Activated T-helper 1 cell treated with anti-CD3 and anti-CD28 coated beads, Interleukin-12 subunit alpha, Interleukin-12 subunit beta, Interleukin-2, Interleukin-4 antibody, amounts not matched to agents 30 ng/mL and 10 ng/mL and 1 ng/mL, durations not matched to agents 14 hours and 24 hours and 36 hours (primary cell): Measurements from ENCODE around the gene ADAM33. TPM values are rescaled to one million over a fixed set of nuclear protein-coding genes. Genes with fewer than 3 reads are reported as not detected.

Experiments used
- DNase-seq: peaks from one replicate; pipeline ENCODE4 v3.0.0; 2021; ENCODE audit warnings: low spot score
- H3K27ac Mint-ChIP-seq: one replicate; pipeline ENCODE4 v1.8.0; 2021; ENCODE audit warnings: mild to moderate bottlenecking, mixed read lengths
- H3K27me3 Mint-ChIP-seq: one replicate; pipeline ENCODE4 v1.8.0; 2022; ENCODE audit warnings: mild to moderate bottlenecking, moderate library complexity, mixed read lengths; ENCODE audit not compliant: insufficient read depth
- H3K36me3 Mint-ChIP-seq: one replicate; pipeline ENCODE4 v1.8.0; 2021; ENCODE audit warnings: low read depth, mixed read lengths
- H3K4me1 Mint-ChIP-seq: one replicate; pipeline ENCODE4 v1.8.0; 2021; ENCODE audit warnings: low read depth, mixed read lengths
- H3K4me3 Mint-ChIP-seq: one replicate; pipeline ENCODE4 v1.8.0; 2021; ENCODE audit warnings: mild to moderate bottlenecking, moderate library complexity, mixed read lengths
- H3K9me3 Mint-ChIP-seq: one replicate; pipeline ENCODE4 v1.8.0; 2021; ENCODE audit warnings: mixed read lengths
- intact Hi-C: fragments of 100-400 bp; cut with micrococcal nuclease; formaldehyde crosslinking; loops from one replicate; pipeline ENCODE4 v1.15.1; 2024
- total RNA-seq: library from RNA; stranded (reverse); gene quantifications from 2 replicates; pipeline ENCODE4 v1.2.3, GENCODE V29; 2022

Gene ADAM33
- total RNA-seq, 1 donor from 2014 or later = not detected

DNA sequence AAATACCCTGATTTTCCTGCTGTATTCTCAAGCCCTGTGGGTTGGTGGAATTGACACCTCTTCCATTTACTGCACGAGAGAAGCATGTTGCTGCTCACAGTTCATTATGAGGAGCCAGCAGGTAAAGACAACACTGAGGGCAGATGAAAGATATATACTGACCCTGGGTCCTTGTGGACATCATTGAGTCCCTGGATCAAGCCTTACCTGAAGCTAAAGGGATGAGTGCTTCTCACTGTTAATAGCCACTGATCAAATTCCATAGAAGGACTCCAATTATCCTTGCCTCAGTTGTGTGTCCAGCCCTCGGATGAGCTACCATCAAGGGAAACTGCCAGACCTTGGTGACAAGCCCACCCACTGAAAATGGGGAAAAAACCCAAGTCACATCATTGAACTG, 38.3 kb upstream of the ADAM33 start:
- no peak overlapping the region for H3K27ac Mint-ChIP-seq
- DNase-seq = no peak
- H3K4me3 Mint-ChIP-seq = no peak overlapping the region
- H3K9me3 Mint-ChIP-seq = no peaks in the 10 kb centered on the region
- peaks cover 12% of the 10 kb centered on the region for H3K27me3 Mint-ChIP-seq
- intact Hi-C loops = no loop called here
- H3K36me3 Mint-ChIP-seq = no peaks in the 10 kb centered on the region
- H3K4me1 Mint-ChIP-seq = peaks cover 12% of the 10 kb centered on the region

DNA sequence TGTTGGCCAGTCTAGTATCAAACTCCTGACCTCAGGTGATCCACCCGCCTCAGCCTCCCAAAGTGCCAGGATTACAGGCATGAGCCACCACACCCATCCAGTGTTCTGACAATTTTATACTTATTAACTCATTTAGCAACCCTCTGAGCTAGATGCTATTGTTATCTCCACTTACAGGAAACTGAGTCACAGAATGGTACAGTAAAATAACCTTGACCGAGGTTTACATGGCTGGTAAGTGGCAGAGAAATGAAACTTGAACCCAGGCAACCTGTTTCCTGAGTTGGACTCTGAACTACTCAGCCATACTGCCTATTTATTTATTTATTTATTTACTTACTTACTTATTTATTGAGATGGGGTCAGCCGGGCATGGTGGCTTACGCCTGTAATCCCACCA, 37.2 kb upstream of the ADAM33 start:
- peaks cover 12% of the 10 kb centered on the region for H3K4me1 Mint-ChIP-seq
- H3K36me3 Mint-ChIP-seq = no peaks in the 10 kb centered on the region
- no peak overlapping the region for H3K4me3 Mint-ChIP-seq
- H3K27ac Mint-ChIP-seq = no peak overlapping the region
- H3K27me3 Mint-ChIP-seq = peaks cover 14% of the 10 kb centered on the region
- H3K9me3 Mint-ChIP-seq = no peaks in the 10 kb centered on the region
- no peak for DNase-seq
- intact Hi-C loops = no loop called here

DNA sequence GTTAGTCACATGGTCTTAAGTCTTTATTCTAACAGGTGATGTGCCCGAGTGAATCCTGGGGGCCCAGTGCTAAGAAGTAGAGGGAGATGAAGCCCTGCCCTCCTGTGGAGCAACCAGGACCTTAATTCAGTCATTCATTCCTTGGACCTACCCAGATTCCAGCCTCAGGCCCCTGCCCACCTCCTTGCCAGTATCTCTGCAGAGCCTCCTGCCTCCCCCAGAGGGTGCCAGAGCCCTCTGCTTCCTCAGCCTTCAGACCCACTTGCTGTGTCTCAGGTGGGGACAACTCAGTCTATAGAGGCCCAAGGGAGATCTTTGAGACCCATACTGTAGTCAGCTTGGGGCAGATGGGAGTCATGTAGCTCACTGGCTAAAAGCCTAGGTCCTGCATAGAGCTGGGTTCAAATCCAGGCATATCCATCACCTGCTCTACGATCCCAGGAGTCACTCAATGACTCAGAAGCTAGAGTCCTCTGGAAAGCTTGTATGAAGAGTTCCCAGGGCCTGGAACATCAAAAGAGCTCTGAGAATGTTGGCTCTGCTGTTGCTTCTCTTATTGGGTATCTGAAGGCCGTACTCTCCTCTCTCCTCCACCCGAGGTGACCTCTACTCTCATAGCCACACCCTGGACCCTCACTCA, 34.5 kb upstream of the ADAM33 start:
- H3K36me3 Mint-ChIP-seq = no peaks in the 10 kb centered on the region
- peaks cover 14% of the 10 kb centered on the region for H3K27me3 Mint-ChIP-seq
- intact Hi-C loops = no loop called here
- DNase-seq = no peak
- no peak overlapping the region for H3K27ac Mint-ChIP-seq
- peaks cover 12% of the 10 kb centered on the region for H3K4me1 Mint-ChIP-seq
- no peaks in the 10 kb centered on the region for H3K9me3 Mint-ChIP-seq
- H3K4me3 Mint-ChIP-seq = no peak overlapping the region

GRCh38 chr20:3714092-3714491, 32.3 kb upstream of the ADAM33 start:
- no peaks in the 10 kb centered on the region for H3K36me3 Mint-ChIP-seq
- H3K9me3 Mint-ChIP-seq = no peaks in the 10 kb centered on the region
- intact Hi-C loops = no loop called here
- DNase-seq = no peak
- H3K4me3 Mint-ChIP-seq = no peak overlapping the region
- no peaks in the 10 kb centered on the region for H3K4me1 Mint-ChIP-seq
- no peak overlapping the region for H3K27ac Mint-ChIP-seq
- peaks cover 10% of the 10 kb centered on the region for H3K27me3 Mint-ChIP-seq

- Mint-ChIP-seq H3K36me3 (no peaks in the 10 kb centered on the region), H3K4me3 (no peak within 1 kb of the TSS), H3K27ac (no peak within 1 kb of the TSS), H3K27me3 (peaks cover 12% of the 10 kb centered on the region), H3K9me3 (no peaks in the 10 kb centered on the region), H3K4me1 (no peaks in the 10 kb centered on the region)
- DNase-seq = no peak
- intact Hi-C loops = no loop called here
Observed at GRCh38 chr20:3712279-3712873, 30.6 kb upstream of the ADAM33 start, which contains the start of gene SIGLEC1. Gene SIGLEC1, minus strand, starts transcription at chr20:3712600. Its CDS starts 5,472 bp downstream, at chr20:3707128.

DNA sequence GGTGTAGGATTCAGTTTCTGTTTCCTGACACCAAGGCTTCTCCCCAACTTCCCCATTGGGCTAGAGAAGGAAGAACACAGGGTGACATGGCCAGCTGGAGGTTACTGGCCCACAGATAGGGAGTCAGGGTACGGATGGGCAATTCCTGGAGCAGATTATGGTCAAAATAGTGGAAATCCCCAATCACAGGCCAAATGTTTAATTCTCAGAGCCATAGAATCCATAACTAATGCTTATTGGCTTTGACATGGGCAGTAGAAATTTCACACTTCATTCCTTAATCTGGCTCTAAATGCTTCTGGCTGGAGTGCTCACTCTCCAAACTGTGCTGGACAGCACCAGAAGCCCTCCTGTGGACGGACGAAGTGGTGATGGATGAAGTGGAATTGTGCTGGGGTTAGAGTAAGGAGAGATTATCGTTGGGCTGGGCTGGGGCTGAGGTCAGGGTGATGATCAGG, 29.7 kb upstream of the ADAM33 start:
- H3K4me3 Mint-ChIP-seq = no peak overlapping the region
- DNase-seq = no peak
- H3K36me3 Mint-ChIP-seq = no peaks in the 10 kb centered on the region

GRCh38 chr20:3710703-3711483, 29.1 kb upstream of the ADAM33 start:
- peak; percentile 50 for DNase-seq
- H3K27ac Mint-ChIP-seq = no peak overlapping the region
- intact Hi-C loops = loop anchor here (1.0 kb wide), 2 partner anchors 35 to 148 kb away; no protein-coding TSS in a partner anchor
- H3K4me1 Mint-ChIP-seq = no peaks in the 10 kb centered on the region
- H3K4me3 Mint-ChIP-seq = no peak overlapping the region
- H3K9me3 Mint-ChIP-seq = no peaks in the 10 kb centered on the region
- no peaks in the 10 kb centered on the region for H3K36me3 Mint-ChIP-seq
- peaks cover 10% of the 10 kb centered on the region for H3K27me3 Mint-ChIP-seq

More for the DNA sequence above, 29.7 kb upstream of the ADAM33 start:
- Mint-ChIP-seq H3K9me3 (no peaks in the 10 kb centered on the region), H3K4me1 (no peaks in the 10 kb centered on the region), H3K27me3 (peaks cover 12% of the 10 kb centered on the region), H3K27ac (no peak overlapping the region)
- intact Hi-C loops = loop anchor here (1.0 kb wide), 1 partner anchor 35 kb away; no protein-coding TSS in a partner anchor

- DNase-seq = no peak
- intact Hi-C loops = loop anchor here (1.0 kb wide), 1 partner anchor 147 kb away; no protein-coding TSS in a partner anchor
- H3K4me1 Mint-ChIP-seq = no peaks in the 10 kb centered on the region
- peaks cover 10% of the 10 kb centered on the region for H3K27me3 Mint-ChIP-seq
- H3K27ac Mint-ChIP-seq = no peak overlapping the region
- no peak overlapping the region for H3K4me3 Mint-ChIP-seq
- no peaks in the 10 kb centered on the region for H3K9me3 Mint-ChIP-seq
- H3K36me3 Mint-ChIP-seq = no peaks in the 10 kb centered on the region
Observed at GRCh38 chr20:3710011-3710466, 28.2 kb upstream of the ADAM33 start.

DNA sequence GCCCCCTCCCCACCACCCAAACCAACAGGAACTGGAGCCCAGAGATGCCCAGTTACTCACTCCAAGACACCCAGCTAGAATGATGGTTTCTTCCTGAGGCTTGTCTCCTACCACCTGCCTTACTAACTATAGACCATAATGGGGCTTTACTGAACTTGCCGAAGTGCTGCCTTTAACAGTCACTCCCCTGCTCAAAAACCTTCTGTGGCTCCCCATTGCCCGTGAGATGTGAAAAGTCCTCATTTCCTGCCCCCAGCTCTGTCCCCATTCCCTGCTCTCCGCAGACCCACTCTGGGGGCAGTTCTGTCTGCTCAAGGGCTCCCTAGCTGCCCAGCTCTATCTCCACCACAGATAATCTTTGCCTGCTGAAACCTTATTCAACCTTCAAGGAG, 25.7 kb upstream of the ADAM33 start:
- no peaks in the 10 kb centered on the region for H3K9me3 Mint-ChIP-seq
- H3K27ac Mint-ChIP-seq = no peak overlapping the region
- no peak for DNase-seq
- H3K36me3 Mint-ChIP-seq = no peaks in the 10 kb centered on the region
- H3K4me1 Mint-ChIP-seq = no peaks in the 10 kb centered on the region
- H3K4me3 Mint-ChIP-seq = no peak overlapping the region
- H3K27me3 Mint-ChIP-seq = peaks cover 5% of the 10 kb centered on the region
- intact Hi-C loops = no loop called here

DNA sequence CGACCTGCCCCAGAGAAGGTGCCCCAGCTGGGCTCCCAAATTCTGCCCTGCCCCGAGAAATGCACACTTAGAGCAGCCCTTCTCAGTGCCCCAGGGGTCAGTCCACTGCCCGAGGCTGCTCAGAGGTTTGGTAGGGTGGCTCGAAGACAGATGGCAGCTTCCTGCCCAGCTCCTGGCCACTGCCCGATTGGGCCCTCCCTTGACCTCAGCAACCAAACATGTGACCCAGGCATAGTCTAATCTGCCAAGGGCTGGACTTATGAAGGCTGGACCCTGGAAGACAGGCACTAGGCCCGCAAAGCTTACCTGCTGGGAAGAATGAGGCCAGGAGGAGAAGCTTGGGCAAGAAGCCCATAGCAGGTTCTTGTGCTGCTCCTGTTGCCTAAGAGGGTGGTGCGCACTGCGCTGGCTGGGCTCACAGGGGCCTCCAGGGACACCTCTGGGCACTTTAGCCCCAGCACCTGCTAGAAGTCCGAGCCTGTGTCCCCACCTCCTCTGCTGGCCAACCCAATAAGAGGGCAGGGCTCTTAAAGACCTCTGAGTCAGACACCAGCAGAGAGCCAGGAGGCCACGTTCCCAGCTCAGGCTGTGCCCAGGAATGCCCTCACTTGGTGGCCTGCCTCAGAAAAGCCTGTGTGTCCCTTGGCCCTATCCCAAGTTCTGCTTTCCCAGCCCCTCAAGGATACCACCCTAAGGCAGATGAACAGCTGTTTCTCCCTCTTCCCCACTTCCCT, 25.1 kb upstream of the ADAM33 start:
- no peak for DNase-seq
- intact Hi-C loops = no loop called here
- no peak overlapping the region for H3K27ac Mint-ChIP-seq
- H3K4me1 Mint-ChIP-seq = no peaks in the 10 kb centered on the region
- H3K36me3 Mint-ChIP-seq = no peaks in the 10 kb centered on the region
- H3K27me3 Mint-ChIP-seq = peaks cover 4% of the 10 kb centered on the region
- H3K9me3 Mint-ChIP-seq = no peaks in the 10 kb centered on the region
- no peak overlapping the region for H3K4me3 Mint-ChIP-seq

- Mint-ChIP-seq H3K27ac (no peak overlapping the region), H3K36me3 (no peaks in the 10 kb centered on the region), H3K27me3 (peaks cover 2% of the 10 kb centered on the region), H3K4me1 (no peaks in the 10 kb centered on the region), H3K4me3 (no peak overlapping the region), H3K9me3 (no peaks in the 10 kb centered on the region)
- intact Hi-C loops = no loop called here
- DNase-seq = no peak
Observed at GRCh38 chr20:3705970-3706739, 24.3 kb upstream of the ADAM33 start.

GRCh38 chr20:3705491-3705969, 23.7 kb upstream of the ADAM33 start:
- H3K36me3 Mint-ChIP-seq = no peaks in the 10 kb centered on the region
- H3K4me1 Mint-ChIP-seq = no peaks in the 10 kb centered on the region
- no peaks in the 10 kb centered on the region for H3K9me3 Mint-ChIP-seq
- H3K27ac Mint-ChIP-seq = no peak overlapping the region
- peaks cover 2% of the 10 kb centered on the region for H3K27me3 Mint-ChIP-seq
- intact Hi-C loops = no loop called here
- no peak for DNase-seq
- H3K4me3 Mint-ChIP-seq = no peak overlapping the region
